Endothelial cell of umbilical vein (primary cell): Measurements from ENCODE around the gene EP300. TPM values are rescaled to one million over a fixed set of nuclear protein-coding genes. Genes with fewer than 3 reads are reported as not detected.

Source experiments
- BruUV-seq: library from RNA; stranded (reverse); fragments of 400-500 nt; replicated peaks from 2 replicates; lab custom pipeline; 2021; lab: Mats Ljungman, UMichigan
- CTCF ChIA-PET: fragments of 300-600, 350-600 bp; sonication (Branson Sonifier 250); formaldehyde crosslinking; loops from one replicate; lab custom pipeline; 2021; ENCODE audit warnings: antibody characterized with exemption, inconsistent platforms; lab: Charles Lee
- POLR2A ChIA-PET: fragments of 300-600, 350-600 bp; sonication (Branson Sonifier 250); formaldehyde crosslinking; loops from one replicate; lab custom pipeline; 2021; ENCODE audit warnings: antibody characterized with exemption, inconsistent platforms; lab: Charles Lee
- DNase-seq: peaks from one replicate; pipeline ENCODE4 v3.0.0-alpha.2; 2011; ENCODE audit warnings: low read depth, low spot score
- FAIRE-seq: peaks from 2 replicates; lab custom pipeline; 2011; peaks lifted over from hg19 to GRCh38; lab: Jason Lieb, UNC
- H2AFZ ChIP-seq: 2 replicates; pipeline ENCODE4 v1.6.0; 2012; ENCODE audit warnings: low read depth, low read length, control low read depth, inconsistent platforms
- H3K27ac ChIP-seq: 2 replicates; pipeline ENCODE4 v1.5.1; 2011; ENCODE audit warnings: low read depth, mild to moderate bottlenecking, control low read depth, low read length, moderate library complexity; ENCODE audit not compliant: insufficient read depth
- H3K27me3 ChIP-seq, 2 experiments: 2 replicates each; pipeline versions ENCODE4 v1.6.0 to v1.6.1; 2011; ENCODE audit warnings: low read length in 2 of 2, mixed read lengths in 1 of 2; ENCODE audit not compliant: control insufficient read depth in 2 of 2, insufficient read depth in 2 of 2
- H3K36me3 ChIP-seq, 2 experiments: 2 replicates in 1 of 2; 3 replicates in 1 of 2; pipeline ENCODE4 v1.5.1; 2011; ENCODE audit warnings: low read length in 2 of 2, mild to moderate bottlenecking in 1 of 2, moderate library complexity in 1 of 2; ENCODE audit not compliant: control insufficient read depth in 2 of 2, insufficient read depth in 2 of 2; ENCODE audit errors: extremely low read depth in 1 of 2
- H3K4me1 ChIP-seq: 3 replicates; pipeline ENCODE4 v1.5.1; 2011; ENCODE audit warnings: mild to moderate bottlenecking, low read length; ENCODE audit not compliant: control insufficient read depth, insufficient read depth; ENCODE audit errors: extremely low read depth
- H3K4me2 ChIP-seq: 2 replicates; pipeline ENCODE4 v1.6.1; 2011; ENCODE audit warnings: low read length, control low read depth, mixed read lengths; ENCODE audit not compliant: insufficient read depth
- H3K4me3 ChIP-seq, 3 experiments: fragments of 200-600 bp in 1 of 3; sonication (generic), shearing (Covaris generic) in 1 of 3; replicated peaks in 1 of 3; 2 replicates each; pipeline ENCODE4 v1.5.1; 2011 to 2016; ENCODE audit warnings: control low read depth in 3 of 3, low read length in 3 of 3, mild to moderate bottlenecking in 2 of 3, inconsistent platforms in 1 of 3, low read depth in 1 of 3, moderate library complexity in 1 of 3; ENCODE audit not compliant: insufficient read depth in 1 of 3
- H3K79me2 ChIP-seq: 2 replicates; pipeline ENCODE4 v1.6.0; 2012; ENCODE audit warnings: low read length, inconsistent platforms; ENCODE audit not compliant: control insufficient read depth, insufficient read depth
- H3K9ac ChIP-seq: replicated peaks from 2 replicates; pipeline ENCODE3; 2011; ENCODE audit warnings: low read length, control low read depth; ENCODE audit not compliant: insufficient read depth; ENCODE audit errors: extremely low read depth
- H3K9me1 ChIP-seq: replicated peaks from 3 replicates; pipeline ENCODE4 v1.6.0; 2011; ENCODE audit warnings: mild to moderate bottlenecking, low read length; ENCODE audit not compliant: control insufficient read depth, insufficient read depth; ENCODE audit errors: extremely low read depth
- H3K9me3 ChIP-seq: replicated peaks from 2 replicates; pipeline ENCODE4 v1.5.1; 2012; ENCODE audit warnings: low read length, inconsistent platforms; ENCODE audit not compliant: control insufficient read depth, insufficient read depth
- H4K20me1 ChIP-seq: replicated peaks from 2 replicates; pipeline ENCODE3; 2011; ENCODE audit warnings: mild to moderate bottlenecking, low read length; ENCODE audit not compliant: control insufficient read depth, insufficient read depth; ENCODE audit errors: extremely low read depth
- EZH2 ChIP-seq: IDR thresholded peaks from 2 replicates; pipeline ENCODE4 v1.6.1; 2012; ENCODE audit warnings: borderline replicate concordance, low read depth, mild to moderate bottlenecking, moderate library complexity, low read length, inconsistent platforms; ENCODE audit not compliant: severe bottlenecking
- FOS ChIP-seq: IDR thresholded peaks from 2 replicates; pipeline ENCODE4 v1.6.1; 2011; ENCODE audit warnings: mild to moderate bottlenecking, low read length, moderate library complexity, borderline replicate concordance; ENCODE audit not compliant: insufficient read depth
- GATA2 ChIP-seq: IDR thresholded peaks from 2 replicates; pipeline ENCODE4 v1.7.0; 2011; ENCODE audit warnings: low read depth, mild to moderate bottlenecking, moderate library complexity, mixed read lengths, low read length; ENCODE audit not compliant: insufficient read length, insufficient read depth
- JUN ChIP-seq: IDR thresholded peaks from 2 replicates; pipeline ENCODE4 v1.6.1; 2011; ENCODE audit warnings: borderline replicate concordance, low read depth; ENCODE audit not compliant: insufficient read length, insufficient read depth
- MYC ChIP-seq: IDR thresholded peaks from one replicate; pipeline ENCODE4 v1.6.1; 2011; ENCODE audit warnings: mild to moderate bottlenecking, low read depth, low read length
- POLR2A ChIP-seq: IDR thresholded peaks from 2 replicates; pipeline ENCODE4 v1.6.1; 2012; ENCODE audit warnings: low read depth, mild to moderate bottlenecking, control low read depth, low read length
- POLR2AphosphoS5 ChIP-seq: IDR thresholded peaks from 2 replicates; pipeline ENCODE4 v1.6.1; 2012; ENCODE audit warnings: low read depth, mild to moderate bottlenecking, control low read depth, low read length, moderate library complexity; ENCODE audit not compliant: insufficient read depth
- dilution Hi-C: fragments of 300-500 bp; cut with MboI; formaldehyde crosslinking; loops from one replicate; pipeline ENCODE4 v1.15.0; 2019; ENCODE audit warnings: low sequenced_read_pairs; ENCODE audit not compliant: extremely low pct_ligation_motif_present
- intact Hi-C: fragments of 100-400 bp; cut with micrococcal nuclease; formaldehyde crosslinking; loops from one replicate; pipeline ENCODE4 v1.10.0; 2022
- polyA plus RNA-seq, 4 experiments: library from polyadenylated mRNA; depleted of rRNA in 3 of 4; stranded (reverse) in 3 of 4; unstranded in 1 of 4; fragments of >200 nt; gene quantifications; 2 replicates each; pipeline versions ENCODE4 v1.2.1 to v1.2.3, GENCODE V29; 2011 to 2012; ENCODE audit warnings: missing spikeins in 1 of 4
- total RNA-seq: library from RNA; stranded (reverse); gene quantifications from 2 replicates; pipeline ENCODE4 v1.2.3, GENCODE V29; 2021
- TF ChIP-seq, protein P1 (sequence below): IDR thresholded peaks from 2 replicates; pipeline ENCODE4 v1.6.1; 2011; ENCODE audit not compliant: insufficient read depth, insufficient read length
- TF ChIP-seq, protein P2 (sequence below), 2 donors: IDR thresholded peaks; 1 replicate in 1 of 2; 2 replicates in 1 of 2; pipeline ENCODE4 v1.5.1; 2011; ENCODE audit warnings: low read length in 2 of 2, mild to moderate bottlenecking in 2 of 2, moderate library complexity in 2 of 2, control low read depth in 1 of 2, inconsistent platforms in 1 of 2, low read depth in 1 of 2; ENCODE audit not compliant: insufficient read depth in 1 of 2; ENCODE audit errors: extremely low read depth in 1 of 2

The EP300 gene
- total and polyA plus RNA-seq, 2 donors (not counting 3 experiments of a cell fraction or from before 2014, with no cell fraction given): 24.4 to 63.0 TPM

DNA sequence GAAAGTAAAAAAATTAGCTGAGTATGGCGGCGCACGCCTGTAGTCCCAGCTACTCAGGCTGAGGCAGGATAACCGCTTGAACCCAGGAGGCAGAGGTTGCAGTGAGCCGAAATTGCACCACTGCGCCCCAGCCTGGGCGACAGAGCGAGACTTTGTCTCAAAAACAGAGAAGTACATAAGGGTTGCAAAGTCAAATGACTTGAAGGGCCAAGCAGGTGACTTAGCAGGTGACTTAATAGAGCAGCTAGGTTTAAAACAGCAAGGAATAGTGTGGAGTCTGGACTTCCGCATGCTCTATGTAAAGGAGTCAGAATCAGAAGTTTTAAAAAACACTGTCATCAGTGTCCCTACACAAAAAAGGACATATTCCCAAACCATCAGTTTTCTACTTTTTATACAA is 31.7 kb downstream of the EP300 start:
- DNase-seq (no peak), FAIRE-seq (no peak)
- dilution Hi-C loops (no loop called here), intact Hi-C loops (no loop called here)
- ChIA-PET CTCF (interaction anchor here (2.0 kb wide), 1 partner anchor 201 kb away, joined by 24 read pairs; no protein-coding TSS in a partner anchor), POLR2A (no interaction called here)
- no TSS peak for BruUV-seq
- H3K79me2 ChIP-seq: peaks cover 40% of the 10 kb centered on the region
- H3K27me3 ChIP-seq: no peaks in the 10 kb centered on the region
- peaks cover 8 to 17% of the 10 kb centered on the region in 2 experiments for H3K36me3 ChIP-seq
- peaks cover 3% of the 10 kb centered on the region for H3K4me1 ChIP-seq
- no peak overlapping the region for H3K4me3 ChIP-seq
- H3K27ac ChIP-seq: no peak overlapping the region
- no peak overlapping the region for H3K9ac ChIP-seq
- TF ChIP-seq POLR2AphosphoS5: no peak
- no peak for TF ChIP-seq FOS
- TF ChIP-seq, protein P1, sequence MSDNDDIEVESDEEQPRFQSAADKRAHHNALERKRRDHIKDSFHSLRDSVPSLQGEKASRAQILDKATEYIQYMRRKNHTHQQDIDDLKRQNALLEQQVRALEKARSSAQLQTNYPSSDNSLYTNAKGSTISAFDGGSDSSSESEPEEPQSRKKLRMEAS: no peak
- TF ChIP-seq GATA2: no peak
- no peak for TF ChIP-seq MYC
- TF ChIP-seq JUN: no peak
- TF ChIP-seq, protein P2, sequence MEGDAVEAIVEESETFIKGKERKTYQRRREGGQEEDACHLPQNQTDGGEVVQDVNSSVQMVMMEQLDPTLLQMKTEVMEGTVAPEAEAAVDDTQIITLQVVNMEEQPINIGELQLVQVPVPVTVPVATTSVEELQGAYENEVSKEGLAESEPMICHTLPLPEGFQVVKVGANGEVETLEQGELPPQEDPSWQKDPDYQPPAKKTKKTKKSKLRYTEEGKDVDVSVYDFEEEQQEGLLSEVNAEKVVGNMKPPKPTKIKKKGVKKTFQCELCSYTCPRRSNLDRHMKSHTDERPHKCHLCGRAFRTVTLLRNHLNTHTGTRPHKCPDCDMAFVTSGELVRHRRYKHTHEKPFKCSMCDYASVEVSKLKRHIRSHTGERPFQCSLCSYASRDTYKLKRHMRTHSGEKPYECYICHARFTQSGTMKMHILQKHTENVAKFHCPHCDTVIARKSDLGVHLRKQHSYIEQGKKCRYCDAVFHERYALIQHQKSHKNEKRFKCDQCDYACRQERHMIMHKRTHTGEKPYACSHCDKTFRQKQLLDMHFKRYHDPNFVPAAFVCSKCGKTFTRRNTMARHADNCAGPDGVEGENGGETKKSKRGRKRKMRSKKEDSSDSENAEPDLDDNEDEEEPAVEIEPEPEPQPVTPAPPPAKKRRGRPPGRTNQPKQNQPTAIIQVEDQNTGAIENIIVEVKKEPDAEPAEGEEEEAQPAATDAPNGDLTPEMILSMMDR (IDR thresholded peaks at IDR 0.05; ENCODE audit: extremely low read depth in 1 of 2, insufficient read depth in 1 of 2, low read depth in 1 of 2, low read length in 2 of 2): no peak
- no peak for TF ChIP-seq EZH2
- no peak for TF ChIP-seq POLR2A
- H2AFZ ChIP-seq: no peak overlapping the region
- H3K9me1 ChIP-seq: no peaks in the 10 kb centered on the region
- no peak overlapping the region for H3K4me2 ChIP-seq
- H4K20me1 ChIP-seq: no peaks in the 10 kb centered on the region
- H3K9me3 ChIP-seq: no peaks in the 10 kb centered on the region
